HepG2 (cell line): Measurements from ENCODE around the gene CCNQ. TPM values are rescaled to one million over a fixed set of nuclear protein-coding genes. Genes with fewer than 3 reads are reported as not detected.

ENCODE experiments used
- AGO2 ChIP-seq: fragments of 200-400 bp; formaldehyde crosslinking; optimal IDR thresholded peaks from 2 replicates; pipeline ENCODE3; 2017; ENCODE audit warnings: mild to moderate bottlenecking, low read depth, low read length, moderate library complexity
- CBX5 ChIP-seq: sonication (generic); formaldehyde crosslinking; IDR thresholded peaks from 2 replicates; pipeline ENCODE4 v1.4.0; 2020; ENCODE audit warnings: missing genetic modification reagents, borderline replicate concordance
- DNMT1 ChIP-seq: sonication (generic); formaldehyde crosslinking; IDR thresholded peaks from 2 replicates; pipeline ENCODE4 v1.5.1; 2020; ENCODE audit warnings: mild to moderate bottlenecking, missing genetic modification reagents
- HBP1 ChIP-seq: IDR thresholded peaks from 2 replicates; pipeline ENCODE4 v1.6.1; 2016; ENCODE audit warnings: low read depth, control low read depth
- JUNB ChIP-seq: sonication (generic); formaldehyde crosslinking; IDR thresholded peaks from 2 replicates; pipeline ENCODE4 v1.8.0; 2022; ENCODE audit warnings: missing genetic modification reagents, mild to moderate bottlenecking, borderline replicate concordance
- KDM4B ChIP-seq: sonication (generic); formaldehyde crosslinking; IDR thresholded peaks from 2 replicates; pipeline ENCODE4 v1.4.0; 2020; ENCODE audit warnings: missing genetic modification reagents
- NFE2 ChIP-seq: sonication (generic); formaldehyde crosslinking; IDR thresholded peaks from 2 replicates; pipeline ENCODE4 v1.4.0; 2020; ENCODE audit warnings: missing genetic modification reagents
- NR2F6 ChIP-seq, 2 experiments: IDR thresholded peaks; 2 replicates each; pipeline ENCODE4 v1.6.1; 2016; ENCODE audit warnings: antibody characterized with exemption in 1 of 2, mild to moderate bottlenecking in 1 of 2
- PHF20 ChIP-seq: sonication (generic); formaldehyde crosslinking; IDR thresholded peaks from 2 replicates; pipeline ENCODE4 v1.5.0; 2020; ENCODE audit warnings: mild to moderate bottlenecking, missing genetic modification reagents
- PRDM15 ChIP-seq: sonication (generic); formaldehyde crosslinking; IDR thresholded peaks from 2 replicates; pipeline ENCODE4 v1.4.0; 2020; ENCODE audit warnings: missing genetic modification reagents
- RBFOX2 ChIP-seq: fragments of 200-400 bp; formaldehyde crosslinking; IDR thresholded peaks from 2 replicates; pipeline ENCODE4 v1.6.1; 2017; ENCODE audit warnings: low read depth, mild to moderate bottlenecking, low read length
- RFXANK ChIP-seq: IDR thresholded peaks from 2 replicates; pipeline ENCODE4 v1.6.1; 2016
- SRSF1 ChIP-seq: fragments of 200-400 bp; formaldehyde crosslinking; optimal IDR thresholded peaks from 2 replicates; pipeline ENCODE3; 2017; ENCODE audit warnings: mild to moderate bottlenecking, low read depth, low read length, moderate library complexity
- SRSF4 ChIP-seq: fragments of 200-400 bp; formaldehyde crosslinking; IDR thresholded peaks from one replicate; pipeline ENCODE4 v1.6.1; 2018; ENCODE audit warnings: mild to moderate bottlenecking, low read depth, low read length, moderate library complexity; ENCODE audit not compliant: poor library complexity, severe bottlenecking
- ZNF282 ChIP-seq: fragments of 450-650 bp; IDR thresholded peaks from 2 replicates; pipeline ENCODE4 v1.6.1; 2018; ENCODE audit not compliant: partially characterized antibody
- ZNF350 ChIP-seq: sonication (generic); formaldehyde crosslinking; IDR thresholded peaks from 2 replicates; pipeline ENCODE4 v1.4.0; 2020; ENCODE audit warnings: mild to moderate bottlenecking, low read depth, missing genetic modification reagents, borderline replicate concordance
- ZNF383 ChIP-seq: sonication (generic); formaldehyde crosslinking; IDR thresholded peaks from 2 replicates; pipeline ENCODE4 v1.4.0; 2020; ENCODE audit warnings: missing genetic modification reagents, mild to moderate bottlenecking, borderline replicate concordance
- ZNF441 ChIP-seq: sonication (generic); formaldehyde crosslinking; IDR thresholded peaks from 2 replicates; pipeline ENCODE4 v1.7.0; 2021; ENCODE audit warnings: missing genetic modification reagents, borderline replicate concordance
- ZNF687 ChIP-seq: sonication (generic); formaldehyde crosslinking; IDR thresholded peaks from 2 replicates; pipeline ENCODE4 v1.5.1; 2020; ENCODE audit warnings: mild to moderate bottlenecking, missing genetic modification reagents, moderate library complexity
- ZNF83 ChIP-seq: sonication (generic); formaldehyde crosslinking; IDR thresholded peaks from 2 replicates; pipeline ENCODE4 v1.4.0; 2020; ENCODE audit warnings: missing genetic modification reagents, mild to moderate bottlenecking, borderline replicate concordance
- polyA plus RNA-seq, 8 experiments: library from polyadenylated mRNA; depleted of rRNA in 3 of 8; stranded (reverse) in 7 of 8; unstranded in 1 of 8; fragments of >200 nt; fragmentation: Illumina TruSeq in 4 of 8; extraction: Trizol in 4 of 8; gene quantifications; 2 replicates each; pipeline versions ENCODE4 v1.2.1 to v1.2.3, GENCODE V29; 2011 to 2016; ENCODE audit warnings: low read depth in 4 of 8, missing spikeins in 1 of 8, mixed read lengths in 1 of 8; ENCODE audit not compliant: insufficient read depth in 1 of 8
- total RNA-seq, 5 experiments: library from RNA; depleted of rRNA; stranded (reverse); fragments of >200 nt; fragmentation: Illumina TruSeq; extraction: Trizol; gene quantifications; 2 replicates each; pipeline ENCODE4 v1.2.3, GENCODE V29; 2016; ENCODE audit warnings: low read depth in 1 of 5

CCNQ gene
- total and polyA plus RNA-seq, 2 of the 13 experiments (the other 11 are each of a cell fraction or from before 2014, with no cell fraction given) = 15.0 to 25.5 TPM

- no peak for TF ChIP-seq SRSF4
- TF ChIP-seq PHF20 (CRISPR knock-in tag) = no peak
- TF ChIP-seq ZNF687 (CRISPR knock-in tag) = peak; percentile 14; the same call in 1 of the 2 replicates
- peak; percentile 57 for TF ChIP-seq AGO2
- no peak for TF ChIP-seq ZNF441 (CRISPR knock-in tag)
- no peak for TF ChIP-seq DNMT1
- TF ChIP-seq NR2F6 (IDR thresholded peaks at IDR 0.05) = no peak
- no peak for TF ChIP-seq NR2F6 (CRISPR knock-in tag; IDR thresholded peaks at IDR 0.05)
- no peak for TF ChIP-seq JUNB
- TF ChIP-seq ZNF350 (CRISPR knock-in tag) = no peak
- no peak for TF ChIP-seq ZNF383 (CRISPR knock-in tag)
- no peak for TF ChIP-seq ZNF282
- TF ChIP-seq ZNF83 (CRISPR knock-in tag) = no peak
- TF ChIP-seq KDM4B (CRISPR knock-in tag) = no peak
- peak; percentile 66 for TF ChIP-seq RBFOX2
- no peak for TF ChIP-seq RFXANK (CRISPR knock-in tag)
- TF ChIP-seq HBP1 = no peak
- no peak for TF ChIP-seq PRDM15
- TF ChIP-seq NFE2 = no peak
- no peak for TF ChIP-seq CBX5 (CRISPR knock-in tag)
- TF ChIP-seq SRSF1 = no peak
Observed at GRCh38 chrX:153643431-153644351, 44.8 kb upstream of the CCNQ start (continued).
